OCI-LY1 (cell line): ENCODE measurements around the gene NLK.
"Not testable (repeated sequence)": the region's sequence is repeated elsewhere in the genome, so short reads cannot be mapped to it uniquely, and the experiment has no call there.

ENCODE experiments used
- EZH2 ChIP-seq: fragments of 200-600 bp; sonication (generic), shearing (Covaris generic); IDR thresholded peaks from 2 replicates; pipeline ENCODE4 v1.8.0; 2017; ENCODE audit warnings: borderline replicate concordance, mixed run types, mild to moderate bottlenecking, antibody characterized with exemption, low read length, moderate library complexity, mixed read lengths
- TF ChIP-seq, protein P1 (sequence below): fragments of 200-600 bp; sonication (generic), shearing (Covaris generic); IDR thresholded peaks from 2 replicates; pipeline ENCODE4 v1.5.1; 2017; ENCODE audit warnings: mild to moderate bottlenecking, antibody characterized with exemption, low read length, moderate library complexity, mixed read lengths

GRCh38 chr17:28238547-28239270 lies 196.2 kb downstream of the NLK start:
- TF ChIP-seq, protein P1, sequence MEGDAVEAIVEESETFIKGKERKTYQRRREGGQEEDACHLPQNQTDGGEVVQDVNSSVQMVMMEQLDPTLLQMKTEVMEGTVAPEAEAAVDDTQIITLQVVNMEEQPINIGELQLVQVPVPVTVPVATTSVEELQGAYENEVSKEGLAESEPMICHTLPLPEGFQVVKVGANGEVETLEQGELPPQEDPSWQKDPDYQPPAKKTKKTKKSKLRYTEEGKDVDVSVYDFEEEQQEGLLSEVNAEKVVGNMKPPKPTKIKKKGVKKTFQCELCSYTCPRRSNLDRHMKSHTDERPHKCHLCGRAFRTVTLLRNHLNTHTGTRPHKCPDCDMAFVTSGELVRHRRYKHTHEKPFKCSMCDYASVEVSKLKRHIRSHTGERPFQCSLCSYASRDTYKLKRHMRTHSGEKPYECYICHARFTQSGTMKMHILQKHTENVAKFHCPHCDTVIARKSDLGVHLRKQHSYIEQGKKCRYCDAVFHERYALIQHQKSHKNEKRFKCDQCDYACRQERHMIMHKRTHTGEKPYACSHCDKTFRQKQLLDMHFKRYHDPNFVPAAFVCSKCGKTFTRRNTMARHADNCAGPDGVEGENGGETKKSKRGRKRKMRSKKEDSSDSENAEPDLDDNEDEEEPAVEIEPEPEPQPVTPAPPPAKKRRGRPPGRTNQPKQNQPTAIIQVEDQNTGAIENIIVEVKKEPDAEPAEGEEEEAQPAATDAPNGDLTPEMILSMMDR: not testable (repeated sequence)
- TF ChIP-seq EZH2: not testable (repeated sequence)
